ENCODE data around the gene LCE5A. TPM values are rescaled to one million over a fixed set of nuclear protein-coding genes. Genes with fewer than 3 reads are reported as not detected.

LCE5A gene
- total and polyA plus RNA-seq, 2 donors (not counting 3 experiments of a cell fraction or from before 2014, with no cell fraction given): not detected

- CTCF ChIA-PET: interaction anchor here (1.4 to 1.7 kb wide), 2 partner anchors 13 to 22 kb away, joined by 3 to 15 read pairs; no protein-coding TSS in a partner anchor
- no peak overlapping the region for H3K27ac ChIP-seq (ENCODE audit: insufficient read depth, low read depth, low read length)
- no TSS peak for BruUV-seq (replicated peaks)
Observed at GRCh38 chr1:152511596-152511995, 993 bp downstream of the LCE5A start.

More at GRCh38 chr1:152511596-152511995, 993 bp downstream of the LCE5A start:
- Histone ChIP-seq H2AFZ (ENCODE audit: low read depth, low read length) (no peak overlapping the region), H3K27me3 (ENCODE audit: control insufficient read depth in 2 of 2, insufficient read depth in 2 of 2, low read length in 2 of 2) (peaks cover 15 to 16% of the 10 kb centered on the region in 2 experiments), H3K9me3 (replicated peaks; ENCODE audit: control insufficient read depth, insufficient read depth, low read length) (no peaks in the 10 kb centered on the region), H3K79me2 (ENCODE audit: control insufficient read depth, insufficient read depth, low read length) (no peaks in the 10 kb centered on the region), H3K4me2 (ENCODE audit: insufficient read depth, low read length) (no peak overlapping the region), H3K36me3 (ENCODE audit: control insufficient read depth in 2 of 2, extremely low read depth in 1 of 2, insufficient read depth in 2 of 2, low read length in 2 of 2) (no peaks in the 10 kb centered on the region), H3K4me3 (replicated peaks in 1 of 3; ENCODE audit: insufficient read depth in 1 of 3, low read depth in 1 of 3, low read length in 3 of 3) (no peak overlapping the region), H3K4me1 (ENCODE audit: control insufficient read depth, extremely low read depth, insufficient read depth, low read length) (no peaks in the 10 kb centered on the region), H3K9ac (replicated peaks; ENCODE audit: extremely low read depth, insufficient read depth, low read length) (no peak overlapping the region), H4K20me1 (replicated peaks; ENCODE audit: control insufficient read depth, extremely low read depth, insufficient read depth, low read length) (no peaks in the 10 kb centered on the region), H3K9me1 (replicated peaks; ENCODE audit: control insufficient read depth, extremely low read depth, insufficient read depth, low read length) (no peaks in the 10 kb centered on the region)
- no peak for FAIRE-seq
- DNase-seq (ENCODE audit: low read depth, low spot score): no peak
- dilution Hi-C loops (cut with MboI; ENCODE audit: extremely low pct_ligation_motif_present, low sequenced_read_pairs): no loop called here
- POLR2A ChIA-PET: no interaction called here
- TF ChIP-seq JUN (IDR thresholded peaks at IDR 0.05; ENCODE audit: borderline replicate concordance, insufficient read depth, insufficient read length, low read depth) (no peak), MAX (IDR thresholded peaks at IDR 0.05; ENCODE audit: insufficient read depth, insufficient read length) (no peak), GATA2 (IDR thresholded peaks at IDR 0.05; ENCODE audit: insufficient read depth, insufficient read length, low read depth, low read length) (no peak), FOS (IDR thresholded peaks at IDR 0.05; ENCODE audit: borderline replicate concordance, insufficient read depth, low read length) (no peak), CTCF (IDR thresholded peaks at IDR 0.05; ENCODE audit: extremely low read depth in 1 of 2, insufficient read depth in 1 of 2, low read depth in 1 of 2, low read length in 2 of 2) (no peak), POLR2AphosphoS5 (IDR thresholded peaks at IDR 0.05; ENCODE audit: insufficient read depth, low read depth, low read length) (no peak), EZH2 (IDR thresholded peaks at IDR 0.05; ENCODE audit: borderline replicate concordance, low read depth, low read length, severe bottlenecking) (no peak), MYC (IDR thresholded peaks at IDR 0.05; ENCODE audit: low read depth, low read length) (no peak), POLR2A (IDR thresholded peaks at IDR 0.05; ENCODE audit: low read depth, low read length) (no peak)
- intact Hi-C loops (cut with micrococcal nuclease): no loop called here
